ENCODE results near the gene KMO. TPM values are rescaled to one million over a fixed set of nuclear protein-coding genes. Genes with fewer than 3 reads are reported as not detected.

KMO gene
- total and polyA plus RNA-seq, 2 donors (not counting 3 experiments of a cell fraction or from before 2014, with no cell fraction given), result not detected

DNA sequence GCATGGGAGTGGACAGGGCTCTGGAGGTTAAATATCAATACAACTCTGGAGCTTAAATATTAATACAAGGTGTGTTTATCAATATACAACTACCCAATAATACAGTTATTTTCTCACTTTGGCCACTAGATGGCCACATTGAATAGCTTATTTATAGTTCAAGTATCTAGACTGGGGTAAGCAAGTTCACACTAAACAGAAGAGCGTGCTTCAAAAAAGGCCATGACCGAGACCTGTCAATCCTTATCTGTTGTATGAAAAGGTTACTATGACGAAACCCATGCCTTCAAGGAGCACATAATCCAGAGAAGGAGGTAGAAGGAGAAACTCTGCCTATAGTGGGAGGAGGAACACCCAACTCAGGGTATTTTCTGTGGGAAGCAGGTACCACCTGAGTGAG is 78.9 kb downstream of the KMO start:
- no peaks in the 10 kb centered on the region for H4K20me1 ChIP-seq (replicated peaks; ENCODE audit: control insufficient read depth, extremely low read depth, insufficient read depth, low read length)
- H2AFZ ChIP-seq (ENCODE audit: low read depth, low read length), result no peak overlapping the region
- H3K79me2 ChIP-seq (ENCODE audit: control insufficient read depth, insufficient read depth, low read length), result no peaks in the 10 kb centered on the region
- no peak overlapping the region for H3K4me3 ChIP-seq (replicated peaks in 1 of 3; ENCODE audit: insufficient read depth in 1 of 3, low read depth in 1 of 3, low read length in 3 of 3)
- no peak overlapping the region for H3K27ac ChIP-seq (ENCODE audit: insufficient read depth, low read depth, low read length)
- ChIA-PET POLR2A (no interaction called here), CTCF (interaction anchor here (0.5 to 5.8 kb wide), 43 partner anchors 9 to 879 kb away, joined by 3 to 106 read pairs (median 5); partner anchors contain the start of genes CHML, EXO1, FH and MAP1LC3C)
- no peaks in the 10 kb centered on the region for H3K36me3 ChIP-seq (ENCODE audit: control insufficient read depth in 2 of 2, extremely low read depth in 1 of 2, insufficient read depth in 2 of 2, low read length in 2 of 2)
- H3K4me2 ChIP-seq (ENCODE audit: insufficient read depth, low read length), result no peak overlapping the region
- BruUV-seq (replicated peaks), result no TSS peak
- H3K9ac ChIP-seq (replicated peaks; ENCODE audit: extremely low read depth, insufficient read depth, low read length), result no peak overlapping the region
- H3K27me3 ChIP-seq (ENCODE audit: control insufficient read depth in 2 of 2, insufficient read depth in 2 of 2, low read length in 2 of 2), result no peaks in the 10 kb centered on the region
- H3K9me3 ChIP-seq (replicated peaks; ENCODE audit: control insufficient read depth, insufficient read depth, low read length), result no peaks in the 10 kb centered on the region
- TF ChIP-seq POLR2AphosphoS5 (IDR thresholded peaks at IDR 0.05; ENCODE audit: insufficient read depth, low read depth, low read length) (no peak), MYC (IDR thresholded peaks at IDR 0.05; ENCODE audit: low read depth, low read length) (no peak), GATA2 (IDR thresholded peaks at IDR 0.05; ENCODE audit: insufficient read depth, insufficient read length, low read depth, low read length) (no peak), JUN (IDR thresholded peaks at IDR 0.05; ENCODE audit: borderline replicate concordance, insufficient read depth, insufficient read length, low read depth) (no peak)
- TF ChIP-seq, protein P1, sequence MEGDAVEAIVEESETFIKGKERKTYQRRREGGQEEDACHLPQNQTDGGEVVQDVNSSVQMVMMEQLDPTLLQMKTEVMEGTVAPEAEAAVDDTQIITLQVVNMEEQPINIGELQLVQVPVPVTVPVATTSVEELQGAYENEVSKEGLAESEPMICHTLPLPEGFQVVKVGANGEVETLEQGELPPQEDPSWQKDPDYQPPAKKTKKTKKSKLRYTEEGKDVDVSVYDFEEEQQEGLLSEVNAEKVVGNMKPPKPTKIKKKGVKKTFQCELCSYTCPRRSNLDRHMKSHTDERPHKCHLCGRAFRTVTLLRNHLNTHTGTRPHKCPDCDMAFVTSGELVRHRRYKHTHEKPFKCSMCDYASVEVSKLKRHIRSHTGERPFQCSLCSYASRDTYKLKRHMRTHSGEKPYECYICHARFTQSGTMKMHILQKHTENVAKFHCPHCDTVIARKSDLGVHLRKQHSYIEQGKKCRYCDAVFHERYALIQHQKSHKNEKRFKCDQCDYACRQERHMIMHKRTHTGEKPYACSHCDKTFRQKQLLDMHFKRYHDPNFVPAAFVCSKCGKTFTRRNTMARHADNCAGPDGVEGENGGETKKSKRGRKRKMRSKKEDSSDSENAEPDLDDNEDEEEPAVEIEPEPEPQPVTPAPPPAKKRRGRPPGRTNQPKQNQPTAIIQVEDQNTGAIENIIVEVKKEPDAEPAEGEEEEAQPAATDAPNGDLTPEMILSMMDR (IDR thresholded peaks at IDR 0.05; ENCODE audit: extremely low read depth in 1 of 2, insufficient read depth in 1 of 2, low read depth in 1 of 2, low read length in 2 of 2), result peak; percentile 38 to 47
- intact Hi-C loops (cut with micrococcal nuclease) (loop anchor here (1.0 kb wide), 6 partner anchors 16 to 406 kb away; partner anchors contain the start of gene EXO1), dilution Hi-C loops (cut with MboI; ENCODE audit: extremely low pct_ligation_motif_present, low sequenced_read_pairs) (no loop called here)
- DNase-seq (ENCODE audit: low read depth, low spot score) (peak; percentile 74), FAIRE-seq (no peak)
- peaks cover 44% of the 10 kb centered on the region for H3K4me1 ChIP-seq (ENCODE audit: control insufficient read depth, extremely low read depth, insufficient read depth, low read length)
- no peaks in the 10 kb centered on the region for H3K9me1 ChIP-seq (replicated peaks; ENCODE audit: control insufficient read depth, extremely low read depth, insufficient read depth, low read length)

DNA sequence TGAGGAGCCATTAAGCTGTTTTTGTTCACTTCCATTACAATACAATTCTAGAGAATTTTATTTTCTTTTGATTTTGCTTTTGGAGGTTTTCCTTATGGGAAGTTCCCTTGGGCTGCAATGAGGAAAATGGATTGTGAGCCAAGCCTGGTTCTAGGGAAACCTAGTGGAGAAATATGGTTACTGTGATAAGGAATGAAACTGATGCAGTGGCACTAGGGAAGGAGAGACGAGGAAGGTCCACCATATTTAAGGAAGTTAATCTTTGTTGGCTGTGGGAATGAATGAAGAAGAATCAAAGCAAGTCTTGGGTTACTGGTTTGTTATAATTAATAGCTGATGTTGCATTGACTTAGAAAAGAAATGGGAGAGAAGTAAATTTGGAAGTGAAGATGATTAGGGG is 79.6 kb downstream of the KMO start:
- ChIA-PET CTCF (interaction anchor here (0.7 to 5.8 kb wide), 14 partner anchors 10 to 880 kb away, joined by 3 to 106 read pairs (median 6); partner anchors contain the start of gene EXO1), POLR2A (no interaction called here)
- H3K9ac ChIP-seq (replicated peaks; ENCODE audit: extremely low read depth, insufficient read depth, low read length), result no peak overlapping the region
- dilution Hi-C loops (cut with MboI; ENCODE audit: extremely low pct_ligation_motif_present, low sequenced_read_pairs), result no loop called here
- no peaks in the 10 kb centered on the region for H3K9me1 ChIP-seq (replicated peaks; ENCODE audit: control insufficient read depth, extremely low read depth, insufficient read depth, low read length)
- H4K20me1 ChIP-seq (replicated peaks; ENCODE audit: control insufficient read depth, extremely low read depth, insufficient read depth, low read length), result no peaks in the 10 kb centered on the region
- H3K4me1 ChIP-seq (ENCODE audit: control insufficient read depth, extremely low read depth, insufficient read depth, low read length), result peaks cover 44% of the 10 kb centered on the region
- TF ChIP-seq, protein P2, sequence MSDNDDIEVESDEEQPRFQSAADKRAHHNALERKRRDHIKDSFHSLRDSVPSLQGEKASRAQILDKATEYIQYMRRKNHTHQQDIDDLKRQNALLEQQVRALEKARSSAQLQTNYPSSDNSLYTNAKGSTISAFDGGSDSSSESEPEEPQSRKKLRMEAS (IDR thresholded peaks at IDR 0.05; ENCODE audit: insufficient read depth, insufficient read length), result no peak
- TF ChIP-seq JUN (IDR thresholded peaks at IDR 0.05; ENCODE audit: borderline replicate concordance, insufficient read depth, insufficient read length, low read depth), result no peak
- no peak for TF ChIP-seq MYC (IDR thresholded peaks at IDR 0.05; ENCODE audit: low read depth, low read length)
- no peak for TF ChIP-seq GATA2 (IDR thresholded peaks at IDR 0.05; ENCODE audit: insufficient read depth, insufficient read length, low read depth, low read length)
- TF ChIP-seq, protein P1 (IDR thresholded peaks at IDR 0.05; ENCODE audit: extremely low read depth in 1 of 2, insufficient read depth in 1 of 2, low read depth in 1 of 2, low read length in 2 of 2), result no peak
- TF ChIP-seq POLR2AphosphoS5 (IDR thresholded peaks at IDR 0.05; ENCODE audit: insufficient read depth, low read depth, low read length), result no peak
- TF ChIP-seq POLR2A (IDR thresholded peaks at IDR 0.05; ENCODE audit: low read depth, low read length), result no peak
- no peak for TF ChIP-seq EZH2 (IDR thresholded peaks at IDR 0.05; ENCODE audit: borderline replicate concordance, low read depth, low read length, severe bottlenecking)
- TF ChIP-seq FOS (IDR thresholded peaks at IDR 0.05; ENCODE audit: borderline replicate concordance, insufficient read depth, low read length), result no peak
- H2AFZ ChIP-seq (ENCODE audit: low read depth, low read length), result no peak overlapping the region
- no peak for DNase-seq (ENCODE audit: low read depth, low spot score)
- H3K9me3 ChIP-seq (replicated peaks; ENCODE audit: control insufficient read depth, insufficient read depth, low read length), result no peaks in the 10 kb centered on the region
- BruUV-seq (replicated peaks), result no TSS peak
- intact Hi-C loops (cut with micrococcal nuclease), result loop anchor here (1.0 kb wide), 7 partner anchors 16 to 406 kb away; partner anchors contain the start of genes CHML, EXO1 and OPN3
- no peak overlapping the region for H3K4me3 ChIP-seq (replicated peaks in 1 of 3; ENCODE audit: insufficient read depth in 1 of 3, low read depth in 1 of 3, low read length in 3 of 3)
- no peaks in the 10 kb centered on the region for H3K27me3 ChIP-seq (ENCODE audit: control insufficient read depth in 2 of 2, insufficient read depth in 2 of 2, low read length in 2 of 2)
- no peaks in the 10 kb centered on the region for H3K36me3 ChIP-seq (ENCODE audit: control insufficient read depth in 2 of 2, extremely low read depth in 1 of 2, insufficient read depth in 2 of 2, low read length in 2 of 2)
- no peak overlapping the region for H3K27ac ChIP-seq (ENCODE audit: insufficient read depth, low read depth, low read length)
- FAIRE-seq, result no peak
- no peaks in the 10 kb centered on the region for H3K79me2 ChIP-seq (ENCODE audit: control insufficient read depth, insufficient read depth, low read length)
- no peak overlapping the region for H3K4me2 ChIP-seq (ENCODE audit: insufficient read depth, low read length)

Data from endothelial cell of umbilical vein (primary cell).